ENCODE data around the gene DLG2. TPM values are rescaled to one million over a fixed set of nuclear protein-coding genes. Genes with fewer than 3 reads are reported as not detected.

DLG2 gene
- total RNA-seq, 1 donor from 2014 or later = 2.1 TPM

GRCh38 chr11:84003181-84003580 is 1624.0 kb downstream of the DLG2 start:
- H3K27me3 Mint-ChIP-seq (ENCODE audit: low read depth) = no peaks in the 10 kb centered on the region
- no peaks in the 10 kb centered on the region for H3K4me1 Mint-ChIP-seq
- peaks cover 22% of the 10 kb centered on the region for H3K9me3 Mint-ChIP-seq
- H3K4me3 Mint-ChIP-seq = no peak overlapping the region
- TF ChIP-seq, protein P1, sequence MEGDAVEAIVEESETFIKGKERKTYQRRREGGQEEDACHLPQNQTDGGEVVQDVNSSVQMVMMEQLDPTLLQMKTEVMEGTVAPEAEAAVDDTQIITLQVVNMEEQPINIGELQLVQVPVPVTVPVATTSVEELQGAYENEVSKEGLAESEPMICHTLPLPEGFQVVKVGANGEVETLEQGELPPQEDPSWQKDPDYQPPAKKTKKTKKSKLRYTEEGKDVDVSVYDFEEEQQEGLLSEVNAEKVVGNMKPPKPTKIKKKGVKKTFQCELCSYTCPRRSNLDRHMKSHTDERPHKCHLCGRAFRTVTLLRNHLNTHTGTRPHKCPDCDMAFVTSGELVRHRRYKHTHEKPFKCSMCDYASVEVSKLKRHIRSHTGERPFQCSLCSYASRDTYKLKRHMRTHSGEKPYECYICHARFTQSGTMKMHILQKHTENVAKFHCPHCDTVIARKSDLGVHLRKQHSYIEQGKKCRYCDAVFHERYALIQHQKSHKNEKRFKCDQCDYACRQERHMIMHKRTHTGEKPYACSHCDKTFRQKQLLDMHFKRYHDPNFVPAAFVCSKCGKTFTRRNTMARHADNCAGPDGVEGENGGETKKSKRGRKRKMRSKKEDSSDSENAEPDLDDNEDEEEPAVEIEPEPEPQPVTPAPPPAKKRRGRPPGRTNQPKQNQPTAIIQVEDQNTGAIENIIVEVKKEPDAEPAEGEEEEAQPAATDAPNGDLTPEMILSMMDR (conservative IDR thresholded peaks at IDR 0.05) = no peak
- H3K36me3 Mint-ChIP-seq (ENCODE audit: low read depth) = peaks cover 11% of the 10 kb centered on the region
- H3K27ac Mint-ChIP-seq (ENCODE audit: unreplicated experiment) = no peak overlapping the region
- DNase-seq (ENCODE audit: low read depth, low spot score) = no peak

GRCh38 chr11:83998921-83999320 is 1628.2 kb downstream of the DLG2 start:
- H3K4me1 Mint-ChIP-seq = no peaks in the 10 kb centered on the region
- H3K9me3 Mint-ChIP-seq = peaks cover 23% of the 10 kb centered on the region
- TF ChIP-seq, protein P1 (conservative IDR thresholded peaks at IDR 0.05) = no peak
- no peaks in the 10 kb centered on the region for H3K27me3 Mint-ChIP-seq (ENCODE audit: low read depth)
- no peak overlapping the region for H3K4me3 Mint-ChIP-seq
- peaks cover 8% of the 10 kb centered on the region for H3K36me3 Mint-ChIP-seq (ENCODE audit: low read depth)
- no peak for DNase-seq (ENCODE audit: low read depth, low spot score)
- no peak overlapping the region for H3K27ac Mint-ChIP-seq (ENCODE audit: unreplicated experiment)

DNA sequence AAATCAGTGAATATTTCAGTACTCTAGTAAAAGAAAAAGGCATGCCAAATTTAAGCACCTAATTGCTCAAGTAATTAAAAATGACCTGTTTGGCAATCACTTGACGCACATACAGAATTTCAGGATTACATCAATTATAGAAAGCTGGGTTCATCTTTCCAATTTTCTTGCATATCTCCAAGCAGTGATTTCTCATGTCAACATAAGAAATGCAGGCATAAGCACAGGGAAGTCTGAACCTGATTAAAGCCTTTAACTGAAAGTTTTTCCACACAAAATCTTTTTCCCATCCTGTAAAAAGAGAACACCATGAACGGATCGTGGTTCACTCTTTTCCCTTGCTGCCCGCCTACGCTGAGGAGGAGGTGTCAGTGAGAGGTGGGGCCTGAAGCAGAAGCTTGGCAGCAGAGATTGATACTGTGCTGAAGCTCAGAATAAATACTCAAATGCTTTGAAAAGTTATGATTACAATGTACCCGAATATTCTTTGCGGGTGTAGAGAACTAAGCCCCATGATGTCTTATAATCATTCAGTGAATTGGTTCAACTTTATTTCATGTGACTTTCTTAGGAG is 1636.9 kb downstream of the DLG2 start:
- Mint-ChIP-seq H3K4me1 (no peaks in the 10 kb centered on the region), H3K4me3 (no peak overlapping the region)

DNA sequence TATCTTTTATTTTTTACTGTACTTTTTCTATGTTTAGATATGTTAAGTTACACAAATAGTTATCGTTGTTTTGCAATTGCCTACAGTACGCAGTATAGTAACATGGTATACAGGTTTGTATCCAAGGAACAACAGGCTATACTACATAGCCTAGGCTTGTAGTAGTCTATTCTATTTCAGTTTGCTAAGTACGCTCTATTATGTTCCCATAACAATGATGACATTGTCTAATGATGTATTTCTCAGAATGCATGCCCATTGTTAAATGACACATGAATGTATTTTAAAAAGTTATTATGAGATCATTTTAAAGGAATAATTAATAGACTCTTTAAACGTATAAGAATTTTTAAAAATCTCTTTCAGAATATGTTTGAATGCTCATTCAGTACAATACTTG is 1644.3 kb downstream of the DLG2 start:
- DNase-seq (ENCODE audit: low read depth, low spot score) = no peak
- Mint-ChIP-seq H3K27ac (ENCODE audit: unreplicated experiment) (no peak overlapping the region), H3K36me3 (ENCODE audit: low read depth) (no peaks in the 10 kb centered on the region), H3K9me3 (no peaks in the 10 kb centered on the region), H3K27me3 (ENCODE audit: low read depth) (no peaks in the 10 kb centered on the region), H3K4me1 (no peaks in the 10 kb centered on the region), H3K4me3 (no peak overlapping the region)
- TF ChIP-seq, protein P1 (conservative IDR thresholded peaks at IDR 0.05) = no peak

More for the DNA sequence above, 1636.9 kb downstream of the DLG2 start:
- DNase-seq (ENCODE audit: low read depth, low spot score) = no peak
- Mint-ChIP-seq H3K36me3 (ENCODE audit: low read depth) (no peaks in the 10 kb centered on the region), H3K27ac (ENCODE audit: unreplicated experiment) (no peak overlapping the region), H3K9me3 (peaks cover 6% of the 10 kb centered on the region), H3K27me3 (ENCODE audit: low read depth) (no peaks in the 10 kb centered on the region)
- TF ChIP-seq, protein P1 (conservative IDR thresholded peaks at IDR 0.05) = no peak

DNA sequence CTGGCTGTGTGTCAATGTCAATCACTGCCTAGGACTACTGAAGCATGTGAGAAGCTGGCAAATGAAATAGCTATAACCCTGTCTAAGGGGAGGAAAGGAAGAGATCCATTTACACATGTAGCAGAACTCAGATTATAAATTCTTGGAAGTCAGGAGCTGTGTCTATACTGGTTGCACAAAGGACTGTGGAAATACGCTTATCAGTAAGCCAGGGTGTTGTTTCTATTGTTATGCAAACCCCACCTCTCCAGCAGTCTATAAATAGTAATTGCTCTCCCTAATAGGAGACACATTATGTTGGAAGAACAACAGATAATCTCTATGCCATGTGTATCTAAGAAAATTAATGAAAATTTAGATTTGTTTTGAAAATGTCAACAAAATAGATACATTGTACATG is 1647.6 kb downstream of the DLG2 start:
- no peaks in the 10 kb centered on the region for H3K27me3 Mint-ChIP-seq (ENCODE audit: low read depth)
- no peaks in the 10 kb centered on the region for H3K36me3 Mint-ChIP-seq (ENCODE audit: low read depth)
- no peaks in the 10 kb centered on the region for H3K9me3 Mint-ChIP-seq
- DNase-seq (ENCODE audit: low read depth, low spot score) = no peak
- no peak overlapping the region for H3K27ac Mint-ChIP-seq (ENCODE audit: unreplicated experiment)
- peaks cover 10% of the 10 kb centered on the region for H3K4me1 Mint-ChIP-seq
- no peak overlapping the region for H3K4me3 Mint-ChIP-seq
- TF ChIP-seq, protein P1 (conservative IDR thresholded peaks at IDR 0.05) = no peak
